Activated CD8-positive, alpha-beta T cell treated with anti-CD3 and anti-CD28 coated beads for 36 hours (primary cell): ENCODE results near the gene SMPD3. TPM values are rescaled to one million over a fixed set of nuclear protein-coding genes. Genes with fewer than 3 reads are reported as not detected.

Experiments used
- ATAC-seq: fragments of 200-7000 bp; cut with Tn5 transposase; one replicate; pipeline ENCODE4 v1.10.0; 2021; ENCODE audit warnings: mild to moderate bottlenecking, moderate library complexity
- CTCF ChIA-PET: fragments of 350-600 bp; sonication (Branson Sonifier 250); formaldehyde crosslinking; loops from one replicate; lab custom pipeline; 2021; ENCODE audit warnings: antibody characterized with exemption; lab: Charles Lee
- POLR2A ChIA-PET: fragments of 350-600 bp; sonication (Branson Sonifier 250); formaldehyde crosslinking; loops from one replicate; lab custom pipeline; 2021; ENCODE audit warnings: antibody characterized with exemption; lab: Charles Lee
- DNase-seq: peaks from one replicate; pipeline ENCODE4 v3.0.0-alpha.2; 2020
- H3K27ac Mint-ChIP-seq: one replicate; pipeline ENCODE4 v1.8.0; 2021; ENCODE audit warnings: mild to moderate bottlenecking, mixed read lengths
- H3K27me3 Mint-ChIP-seq: one replicate; pipeline ENCODE4 v1.8.0; 2021; ENCODE audit warnings: mixed read lengths
- H3K36me3 Mint-ChIP-seq: one replicate; pipeline ENCODE4 v1.8.0; 2021; ENCODE audit warnings: low read depth, mixed read lengths
- H3K4me1 Mint-ChIP-seq: one replicate; pipeline ENCODE4 v1.8.0; 2021; ENCODE audit warnings: low read depth, mixed read lengths
- H3K4me3 Mint-ChIP-seq: one replicate; pipeline ENCODE4 v1.8.0; 2021; ENCODE audit warnings: mild to moderate bottlenecking, moderate library complexity, mixed read lengths
- H3K9me3 Mint-ChIP-seq: one replicate; pipeline ENCODE4 v1.8.0; 2021; ENCODE audit warnings: mixed read lengths
- intact Hi-C: fragments of 100-400 bp; cut with micrococcal nuclease; formaldehyde crosslinking; loops from one replicate; pipeline ENCODE4 v1.10.0; 2022
- total RNA-seq, 2 experiments: library from RNA; stranded (reverse); gene quantifications; one replicate each; pipeline ENCODE4 v1.2.3, GENCODE V29; 2021
- TF ChIP-seq, protein P1 (sequence below): fragments of 200-600 bp; IDR thresholded peaks from one replicate; pipeline ENCODE4 v1.8.0; 2022; ENCODE audit warnings: antibody characterized with exemption, mild to moderate bottlenecking

SMPD3 gene
- total RNA-seq, 2 experiments from 2014 or later = 0.16 to 0.63 TPM

DNA sequence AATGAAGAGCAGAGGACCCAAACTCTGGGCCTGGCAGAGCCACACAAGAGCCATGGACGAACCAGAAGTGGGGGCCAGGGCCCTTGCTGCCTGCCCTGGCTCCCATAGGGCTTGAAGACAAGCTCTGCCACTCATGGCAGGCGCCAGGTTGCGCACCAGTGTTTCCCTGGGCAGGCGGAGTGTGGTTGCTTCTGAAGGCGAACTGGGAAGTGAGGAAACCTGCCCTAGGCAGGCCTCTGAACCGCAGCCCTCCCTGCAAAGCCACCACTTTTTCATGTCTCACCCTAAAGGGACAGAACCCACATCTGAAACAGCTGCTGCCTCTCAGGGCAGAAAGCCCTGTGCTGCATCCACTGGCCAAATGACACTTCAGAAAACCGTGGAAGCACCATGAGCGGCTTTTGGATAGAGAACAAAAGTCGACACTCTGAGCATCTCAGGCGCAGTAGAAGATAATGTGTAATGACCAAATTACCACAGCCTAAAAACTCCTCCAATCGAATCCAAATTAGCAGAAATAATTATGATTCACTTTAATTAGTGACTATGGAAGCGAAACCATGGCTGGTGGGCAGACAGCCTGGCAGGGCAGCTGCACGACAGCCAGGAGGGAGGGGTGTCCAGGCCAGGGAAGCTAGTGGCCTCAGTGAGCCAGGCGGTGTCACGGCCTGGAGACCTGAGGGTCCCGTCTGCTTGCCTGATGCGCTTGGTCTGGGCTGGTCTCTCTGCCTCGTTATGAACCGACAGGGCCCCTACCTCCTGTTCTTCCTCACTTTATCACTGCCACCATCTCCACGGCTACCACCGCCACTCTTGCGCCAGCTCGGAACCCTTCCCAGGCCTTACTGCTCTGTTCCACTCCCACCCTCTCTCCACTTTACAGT, 78.4 kb downstream of the SMPD3 start:
- CTCF ChIA-PET = interaction anchor here (0.9 to 4.9 kb wide), 14 partner anchors 8 to 141 kb away, joined by 3 to 28 read pairs (median 4); partner anchors contain the start of gene SLC7A6
- Mint-ChIP-seq H3K9me3 (no peaks in the 10 kb centered on the region), H3K36me3 (no peaks in the 10 kb centered on the region), H3K4me3 (no peak overlapping the region), H3K4me1 (peaks cover 38% of the 10 kb centered on the region), H3K27ac (no peak overlapping the region), H3K27me3 (peaks cover 24% of the 10 kb centered on the region)
- peak; percentile 43 for ATAC-seq
- POLR2A ChIA-PET = interaction anchor here (0.8 to 1.4 kb wide), 6 partner anchors 9 to 14 kb away, joined by 3 to 6 read pairs (median 4); no protein-coding TSS in a partner anchor
- TF ChIP-seq, protein P1, sequence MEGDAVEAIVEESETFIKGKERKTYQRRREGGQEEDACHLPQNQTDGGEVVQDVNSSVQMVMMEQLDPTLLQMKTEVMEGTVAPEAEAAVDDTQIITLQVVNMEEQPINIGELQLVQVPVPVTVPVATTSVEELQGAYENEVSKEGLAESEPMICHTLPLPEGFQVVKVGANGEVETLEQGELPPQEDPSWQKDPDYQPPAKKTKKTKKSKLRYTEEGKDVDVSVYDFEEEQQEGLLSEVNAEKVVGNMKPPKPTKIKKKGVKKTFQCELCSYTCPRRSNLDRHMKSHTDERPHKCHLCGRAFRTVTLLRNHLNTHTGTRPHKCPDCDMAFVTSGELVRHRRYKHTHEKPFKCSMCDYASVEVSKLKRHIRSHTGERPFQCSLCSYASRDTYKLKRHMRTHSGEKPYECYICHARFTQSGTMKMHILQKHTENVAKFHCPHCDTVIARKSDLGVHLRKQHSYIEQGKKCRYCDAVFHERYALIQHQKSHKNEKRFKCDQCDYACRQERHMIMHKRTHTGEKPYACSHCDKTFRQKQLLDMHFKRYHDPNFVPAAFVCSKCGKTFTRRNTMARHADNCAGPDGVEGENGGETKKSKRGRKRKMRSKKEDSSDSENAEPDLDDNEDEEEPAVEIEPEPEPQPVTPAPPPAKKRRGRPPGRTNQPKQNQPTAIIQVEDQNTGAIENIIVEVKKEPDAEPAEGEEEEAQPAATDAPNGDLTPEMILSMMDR = no peak
- intact Hi-C loops = loop anchor here (10.0 kb wide), 1 partner anchor 135 kb away; no protein-coding TSS in a partner anchor
- DNase-seq = peak; percentile 70

- Mint-ChIP-seq H3K4me3 (no peak overlapping the region), H3K27ac (no peak overlapping the region), H3K4me1 (peaks cover 38% of the 10 kb centered on the region), H3K36me3 (no peaks in the 10 kb centered on the region), H3K27me3 (peaks cover 24% of the 10 kb centered on the region), H3K9me3 (no peaks in the 10 kb centered on the region)
- intact Hi-C loops = loop anchor here (10.0 kb wide), 1 partner anchor 136 kb away; no protein-coding TSS in a partner anchor
- ChIA-PET CTCF (interaction anchor here (1.0 to 4.9 kb wide), 13 partner anchors 8 to 152 kb away, joined by 3 to 28 read pairs (median 6); partner anchors contain the start of gene SLC7A6), POLR2A (interaction anchor here (0.6 to 1.4 kb wide), 4 partner anchors 9 to 20 kb away, joined by 3 to 6 read pairs (median 4); no protein-coding TSS in a partner anchor)
- TF ChIP-seq, protein P1 = no peak
- peak; percentile 21 for ATAC-seq
- peak; percentile 45 for DNase-seq
Observed at GRCh38 chr16:68369168-68369567, 79.1 kb downstream of the SMPD3 start.

- TF ChIP-seq, protein P1 = no peak
- DNase-seq (peak; percentile 68), ATAC-seq (peak; percentile 50)
- Mint-ChIP-seq H3K27me3 (peaks cover 22% of the 10 kb centered on the region), H3K4me1 (peaks cover 38% of the 10 kb centered on the region), H3K4me3 (no peak overlapping the region), H3K36me3 (no peaks in the 10 kb centered on the region), H3K9me3 (no peaks in the 10 kb centered on the region), H3K27ac (no peak overlapping the region)
- ChIA-PET CTCF (interaction anchor here (0.8 to 4.9 kb wide), 16 partner anchors 9 to 153 kb away, joined by 3 to 28 read pairs (median 6); partner anchors contain the start of gene SLC7A6), POLR2A (interaction anchor here (0.6 to 1.1 kb wide), 2 partner anchors 8 to 19 kb away, joined by 3 read pairs; no protein-coding TSS in a partner anchor)
- intact Hi-C loops = loop anchor here (10.0 kb wide), 1 partner anchor 136 kb away; no protein-coding TSS in a partner anchor
Observed at GRCh38 chr16:68368301-68368888, 79.9 kb downstream of the SMPD3 start.

DNA sequence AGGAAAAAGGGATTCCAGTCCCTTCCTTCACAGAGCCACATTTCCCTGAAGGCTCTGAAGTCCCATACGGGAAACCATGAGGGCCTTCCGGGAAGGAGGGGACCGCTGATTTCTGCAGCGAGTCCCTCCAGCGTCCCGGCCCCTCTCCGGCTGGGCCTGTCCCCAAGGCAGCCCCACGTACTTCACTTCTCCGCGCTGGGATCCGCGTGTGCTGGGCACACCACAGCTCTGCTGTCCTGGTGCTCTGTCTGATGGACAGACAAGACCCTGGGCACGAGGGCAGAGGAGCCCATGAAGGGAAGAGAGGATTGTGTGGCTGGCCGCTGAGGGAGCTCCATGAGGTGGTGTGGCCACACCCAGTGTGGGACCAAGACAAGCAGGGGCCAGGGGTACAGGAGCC, 80.4 kb downstream of the SMPD3 start:
- Mint-ChIP-seq H3K27me3 (peaks cover 22% of the 10 kb centered on the region), H3K4me1 (peaks cover 38% of the 10 kb centered on the region), H3K4me3 (no peak overlapping the region), H3K36me3 (no peaks in the 10 kb centered on the region), H3K9me3 (no peaks in the 10 kb centered on the region), H3K27ac (no peak overlapping the region)
- ChIA-PET POLR2A (interaction anchor here (0.5 kb wide), 1 partner anchor 12 kb away, joined by 3 read pairs; no protein-coding TSS in a partner anchor), CTCF (interaction anchor here (0.6 to 4.9 kb wide), 14 partner anchors 11 to 153 kb away, joined by 3 to 28 read pairs (median 6); partner anchors contain the start of gene SLC7A6)
- ATAC-seq = no peak
- TF ChIP-seq, protein P1 = no peak
- intact Hi-C loops = loop anchor here (10.0 kb wide), 1 partner anchor 137 kb away; no protein-coding TSS in a partner anchor
- no peak for DNase-seq
